Measurements from ENCODE around the gene ADAMTS2.

- TF ChIP-seq CTCF (IDR thresholded peaks at IDR 0.05), result no peak
- TF ChIP-seq POLR2AphosphoS5 (IDR thresholded peaks at IDR 0.05), result no peak
- no peak for TF ChIP-seq POLR2A (IDR thresholded peaks at IDR 0.05)
- no peak for TF ChIP-seq EP300 (IDR thresholded peaks at IDR 0.05)
These were observed 159.3 kb downstream of the ADAMTS2 start for GRCh38 chr5:179185941-179186411.
